ENCODE measurements around the gene SLC1A2. TPM values are rescaled to one million over a fixed set of nuclear protein-coding genes. Genes with fewer than 3 reads are reported as not detected.

The SLC1A2 gene
- total and polyA plus RNA-seq, 2 experiments from 2014 or later = 0.70 to 2.8 TPM

- no peak overlapping the region for H3K4me2 ChIP-seq
- H3K36me3 Mint-ChIP-seq (ENCODE audit: low read depth) = no peaks in the 10 kb centered on the region
- H3K27me3 ChIP-seq (ENCODE audit: insufficient read depth) = no peaks in the 10 kb centered on the region
- no peak overlapping the region for H3K4me3 Mint-ChIP-seq
- no peaks in the 10 kb centered on the region for H3F3A ChIP-seq (replicated peaks; ENCODE audit: low read depth)
- no peak overlapping the region for H3K27ac Mint-ChIP-seq
- H3K27ac ChIP-seq (ENCODE audit: low read depth) = no peak overlapping the region
- H4K20me1 ChIP-seq (replicated peaks; ENCODE audit: insufficient read depth) = no peaks in the 10 kb centered on the region
- H3K9me3 Mint-ChIP-seq = no peaks in the 10 kb centered on the region
- H3K4me3 ChIP-seq = no peak overlapping the region
- no peaks in the 10 kb centered on the region for H3K9me2 ChIP-seq (ENCODE audit: insufficient read depth)
- peaks cover 5% of the 10 kb centered on the region; the same call in 1 of the 2 replicates for H3K4me1 ChIP-seq (ENCODE audit: insufficient read depth)
- ATAC-seq (no peak), DNase-seq (ENCODE audit: low spot score) (no peak)
- H3K36me3 ChIP-seq (ENCODE audit: insufficient read depth) = no peaks in the 10 kb centered on the region
- TF ChIP-seq, protein P1, sequence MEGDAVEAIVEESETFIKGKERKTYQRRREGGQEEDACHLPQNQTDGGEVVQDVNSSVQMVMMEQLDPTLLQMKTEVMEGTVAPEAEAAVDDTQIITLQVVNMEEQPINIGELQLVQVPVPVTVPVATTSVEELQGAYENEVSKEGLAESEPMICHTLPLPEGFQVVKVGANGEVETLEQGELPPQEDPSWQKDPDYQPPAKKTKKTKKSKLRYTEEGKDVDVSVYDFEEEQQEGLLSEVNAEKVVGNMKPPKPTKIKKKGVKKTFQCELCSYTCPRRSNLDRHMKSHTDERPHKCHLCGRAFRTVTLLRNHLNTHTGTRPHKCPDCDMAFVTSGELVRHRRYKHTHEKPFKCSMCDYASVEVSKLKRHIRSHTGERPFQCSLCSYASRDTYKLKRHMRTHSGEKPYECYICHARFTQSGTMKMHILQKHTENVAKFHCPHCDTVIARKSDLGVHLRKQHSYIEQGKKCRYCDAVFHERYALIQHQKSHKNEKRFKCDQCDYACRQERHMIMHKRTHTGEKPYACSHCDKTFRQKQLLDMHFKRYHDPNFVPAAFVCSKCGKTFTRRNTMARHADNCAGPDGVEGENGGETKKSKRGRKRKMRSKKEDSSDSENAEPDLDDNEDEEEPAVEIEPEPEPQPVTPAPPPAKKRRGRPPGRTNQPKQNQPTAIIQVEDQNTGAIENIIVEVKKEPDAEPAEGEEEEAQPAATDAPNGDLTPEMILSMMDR (conservative IDR thresholded peaks at IDR 0.05; ENCODE audit: low read depth in 2 of 2) = no peak
- TF ChIP-seq EZH2phosphoT487 (IDR thresholded peaks at IDR 0.05; ENCODE audit: unreplicated experiment) (no peak), NANOG (IDR thresholded peaks at IDR 0.05; ENCODE audit: borderline replicate concordance) (no peak), POLR2AphosphoS5 (IDR thresholded peaks at IDR 0.05; ENCODE audit: low read depth) (no peak), ZNF331 (CRISPR knock-in tag; IDR thresholded peaks at IDR 0.05; ENCODE audit: low read depth) (no peak), CREB1 (CRISPR knock-in tag; IDR thresholded peaks at IDR 0.05; ENCODE audit: low read depth) (no peak), ZNF114 (CRISPR knock-in tag; IDR thresholded peaks at IDR 0.05) (no peak), EZH2 (IDR thresholded peaks at IDR 0.05; ENCODE audit: low read depth, unreplicated experiment) (no peak), JUNB (IDR thresholded peaks at IDR 0.05; ENCODE audit: unreplicated experiment) (no peak), STAT1 (IDR thresholded peaks at IDR 0.05; ENCODE audit: unreplicated experiment) (no peak)
- TF ChIP-seq, protein P2, sequence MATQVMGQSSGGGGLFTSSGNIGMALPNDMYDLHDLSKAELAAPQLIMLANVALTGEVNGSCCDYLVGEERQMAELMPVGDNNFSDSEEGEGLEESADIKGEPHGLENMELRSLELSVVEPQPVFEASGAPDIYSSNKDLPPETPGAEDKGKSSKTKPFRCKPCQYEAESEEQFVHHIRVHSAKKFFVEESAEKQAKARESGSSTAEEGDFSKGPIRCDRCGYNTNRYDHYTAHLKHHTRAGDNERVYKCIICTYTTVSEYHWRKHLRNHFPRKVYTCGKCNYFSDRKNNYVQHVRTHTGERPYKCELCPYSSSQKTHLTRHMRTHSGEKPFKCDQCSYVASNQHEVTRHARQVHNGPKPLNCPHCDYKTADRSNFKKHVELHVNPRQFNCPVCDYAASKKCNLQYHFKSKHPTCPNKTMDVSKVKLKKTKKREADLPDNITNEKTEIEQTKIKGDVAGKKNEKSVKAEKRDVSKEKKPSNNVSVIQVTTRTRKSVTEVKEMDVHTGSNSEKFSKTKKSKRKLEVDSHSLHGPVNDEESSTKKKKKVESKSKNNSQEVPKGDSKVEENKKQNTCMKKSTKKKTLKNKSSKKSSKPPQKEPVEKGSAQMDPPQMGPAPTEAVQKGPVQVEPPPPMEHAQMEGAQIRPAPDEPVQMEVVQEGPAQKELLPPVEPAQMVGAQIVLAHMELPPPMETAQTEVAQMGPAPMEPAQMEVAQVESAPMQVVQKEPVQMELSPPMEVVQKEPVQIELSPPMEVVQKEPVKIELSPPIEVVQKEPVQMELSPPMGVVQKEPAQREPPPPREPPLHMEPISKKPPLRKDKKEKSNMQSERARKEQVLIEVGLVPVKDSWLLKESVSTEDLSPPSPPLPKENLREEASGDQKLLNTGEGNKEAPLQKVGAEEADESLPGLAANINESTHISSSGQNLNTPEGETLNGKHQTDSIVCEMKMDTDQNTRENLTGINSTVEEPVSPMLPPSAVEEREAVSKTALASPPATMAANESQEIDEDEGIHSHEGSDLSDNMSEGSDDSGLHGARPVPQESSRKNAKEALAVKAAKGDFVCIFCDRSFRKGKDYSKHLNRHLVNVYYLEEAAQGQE (IDR thresholded peaks at IDR 0.05; ENCODE audit: unreplicated experiment) = no peak
- TF ChIP-seq, protein P3, sequence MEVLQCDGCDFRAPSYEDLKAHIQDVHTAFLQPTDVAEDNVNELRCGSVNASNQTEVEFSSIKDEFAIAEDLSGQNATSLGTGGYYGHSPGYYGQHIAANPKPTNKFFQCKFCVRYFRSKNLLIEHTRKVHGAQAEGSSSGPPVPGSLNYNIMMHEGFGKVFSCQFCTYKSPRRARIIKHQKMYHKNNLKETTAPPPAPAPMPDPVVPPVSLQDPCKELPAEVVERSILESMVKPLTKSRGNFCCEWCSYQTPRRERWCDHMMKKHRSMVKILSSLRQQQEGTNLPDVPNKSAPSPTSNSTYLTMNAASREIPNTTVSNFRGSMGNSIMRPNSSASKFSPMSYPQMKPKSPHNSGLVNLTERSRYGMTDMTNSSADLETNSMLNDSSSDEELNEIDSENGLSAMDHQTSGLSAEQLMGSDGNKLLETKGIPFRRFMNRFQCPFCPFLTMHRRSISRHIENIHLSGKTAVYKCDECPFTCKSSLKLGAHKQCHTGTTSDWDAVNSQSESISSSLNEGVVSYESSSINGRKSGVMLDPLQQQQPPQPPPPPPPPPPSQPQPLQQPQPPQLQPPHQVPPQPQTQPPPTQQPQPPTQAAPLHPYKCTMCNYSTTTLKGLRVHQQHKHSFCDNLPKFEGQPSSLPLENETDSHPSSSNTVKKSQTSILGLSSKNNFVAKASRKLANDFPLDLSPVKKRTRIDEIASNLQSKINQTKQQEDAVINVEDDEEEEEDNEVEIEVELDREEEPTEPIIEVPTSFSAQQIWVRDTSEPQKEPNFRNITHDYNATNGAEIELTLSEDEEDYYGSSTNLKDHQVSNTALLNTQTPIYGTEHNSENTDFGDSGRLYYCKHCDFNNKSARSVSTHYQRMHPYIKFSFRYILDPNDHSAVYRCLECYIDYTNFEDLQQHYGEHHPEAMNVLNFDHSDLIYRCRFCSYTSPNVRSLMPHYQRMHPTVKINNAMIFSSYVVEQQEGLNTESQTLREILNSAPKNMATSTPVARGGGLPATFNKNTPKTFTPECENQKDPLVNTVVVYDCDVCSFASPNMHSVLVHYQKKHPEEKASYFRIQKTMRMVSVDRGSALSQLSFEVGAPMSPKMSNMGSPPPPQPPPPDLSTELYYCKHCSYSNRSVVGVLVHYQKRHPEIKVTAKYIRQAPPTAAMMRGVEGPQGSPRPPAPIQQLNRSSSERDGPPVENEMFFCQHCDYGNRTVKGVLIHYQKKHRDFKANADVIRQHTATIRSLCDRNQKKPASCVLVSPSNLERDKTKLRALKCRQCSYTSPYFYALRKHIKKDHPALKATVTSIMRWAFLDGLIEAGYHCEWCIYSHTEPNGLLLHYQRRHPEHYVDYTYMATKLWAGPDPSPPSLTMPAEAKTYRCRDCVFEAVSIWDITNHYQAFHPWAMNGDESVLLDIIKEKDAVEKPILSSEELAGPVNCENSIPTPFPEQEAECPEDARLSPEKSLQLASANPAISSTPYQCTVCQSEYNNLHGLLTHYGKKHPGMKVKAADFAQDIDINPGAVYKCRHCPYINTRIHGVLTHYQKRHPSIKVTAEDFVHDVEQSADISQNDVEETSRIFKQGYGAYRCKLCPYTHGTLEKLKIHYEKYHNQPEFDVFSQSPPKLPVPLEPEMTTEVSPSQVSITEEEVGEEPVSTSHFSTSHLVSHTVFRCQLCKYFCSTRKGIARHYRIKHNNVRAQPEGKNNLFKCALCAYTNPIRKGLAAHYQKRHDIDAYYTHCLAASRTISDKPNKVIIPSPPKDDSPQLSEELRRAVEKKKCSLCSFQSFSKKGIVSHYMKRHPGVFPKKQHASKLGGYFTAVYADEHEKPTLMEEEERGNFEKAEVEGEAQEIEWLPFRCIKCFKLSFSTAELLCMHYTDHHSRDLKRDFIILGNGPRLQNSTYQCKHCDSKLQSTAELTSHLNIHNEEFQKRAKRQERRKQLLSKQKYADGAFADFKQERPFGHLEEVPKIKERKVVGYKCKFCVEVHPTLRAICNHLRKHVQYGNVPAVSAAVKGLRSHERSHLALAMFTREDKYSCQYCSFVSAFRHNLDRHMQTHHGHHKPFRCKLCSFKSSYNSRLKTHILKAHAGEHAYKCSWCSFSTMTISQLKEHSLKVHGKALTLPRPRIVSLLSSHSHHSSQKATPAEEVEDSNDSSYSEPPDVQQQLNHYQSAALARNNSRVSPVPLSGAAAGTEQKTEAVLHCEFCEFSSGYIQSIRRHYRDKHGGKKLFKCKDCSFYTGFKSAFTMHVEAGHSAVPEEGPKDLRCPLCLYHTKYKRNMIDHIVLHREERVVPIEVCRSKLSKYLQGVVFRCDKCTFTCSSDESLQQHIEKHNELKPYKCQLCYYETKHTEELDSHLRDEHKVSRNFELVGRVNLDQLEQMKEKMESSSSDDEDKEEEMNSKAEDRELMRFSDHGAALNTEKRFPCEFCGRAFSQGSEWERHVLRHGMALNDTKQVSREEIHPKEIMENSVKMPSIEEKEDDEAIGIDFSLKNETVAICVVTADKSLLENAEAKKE (CRISPR knock-in tag; IDR thresholded peaks at IDR 0.05) = no peak
- TF ChIP-seq, protein P4, sequence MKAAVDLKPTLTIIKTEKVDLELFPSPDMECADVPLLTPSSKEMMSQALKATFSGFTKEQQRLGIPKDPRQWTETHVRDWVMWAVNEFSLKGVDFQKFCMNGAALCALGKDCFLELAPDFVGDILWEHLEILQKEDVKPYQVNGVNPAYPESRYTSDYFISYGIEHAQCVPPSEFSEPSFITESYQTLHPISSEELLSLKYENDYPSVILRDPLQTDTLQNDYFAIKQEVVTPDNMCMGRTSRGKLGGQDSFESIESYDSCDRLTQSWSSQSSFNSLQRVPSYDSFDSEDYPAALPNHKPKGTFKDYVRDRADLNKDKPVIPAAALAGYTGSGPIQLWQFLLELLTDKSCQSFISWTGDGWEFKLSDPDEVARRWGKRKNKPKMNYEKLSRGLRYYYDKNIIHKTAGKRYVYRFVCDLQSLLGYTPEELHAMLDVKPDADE (IDR thresholded peaks at IDR 0.05) = no peak
- peaks cover 12% of the 10 kb centered on the region for H3K4me1 Mint-ChIP-seq
- no peaks in the 10 kb centered on the region for H3K79me2 ChIP-seq (replicated peaks; ENCODE audit: insufficient read depth)
- H3K27me3 Mint-ChIP-seq (ENCODE audit: insufficient read depth, low read depth, poor library complexity) = peaks cover 9% of the 10 kb centered on the region
- no peak overlapping the region for H2AFZ ChIP-seq
Observed at GRCh38 chr11:35241531-35241930, 177.8 kb downstream of the SLC1A2 start.

Data from GM23338 (cell line).